Measurements from ENCODE around the gene SFT2D2. TPM values are rescaled to one million over a fixed set of nuclear protein-coding genes. Genes with fewer than 3 reads are reported as not detected.

The SFT2D2 gene
- total RNA-seq, 2 experiments from 2014 or later, result 32.7 to 32.8 TPM

DNA sequence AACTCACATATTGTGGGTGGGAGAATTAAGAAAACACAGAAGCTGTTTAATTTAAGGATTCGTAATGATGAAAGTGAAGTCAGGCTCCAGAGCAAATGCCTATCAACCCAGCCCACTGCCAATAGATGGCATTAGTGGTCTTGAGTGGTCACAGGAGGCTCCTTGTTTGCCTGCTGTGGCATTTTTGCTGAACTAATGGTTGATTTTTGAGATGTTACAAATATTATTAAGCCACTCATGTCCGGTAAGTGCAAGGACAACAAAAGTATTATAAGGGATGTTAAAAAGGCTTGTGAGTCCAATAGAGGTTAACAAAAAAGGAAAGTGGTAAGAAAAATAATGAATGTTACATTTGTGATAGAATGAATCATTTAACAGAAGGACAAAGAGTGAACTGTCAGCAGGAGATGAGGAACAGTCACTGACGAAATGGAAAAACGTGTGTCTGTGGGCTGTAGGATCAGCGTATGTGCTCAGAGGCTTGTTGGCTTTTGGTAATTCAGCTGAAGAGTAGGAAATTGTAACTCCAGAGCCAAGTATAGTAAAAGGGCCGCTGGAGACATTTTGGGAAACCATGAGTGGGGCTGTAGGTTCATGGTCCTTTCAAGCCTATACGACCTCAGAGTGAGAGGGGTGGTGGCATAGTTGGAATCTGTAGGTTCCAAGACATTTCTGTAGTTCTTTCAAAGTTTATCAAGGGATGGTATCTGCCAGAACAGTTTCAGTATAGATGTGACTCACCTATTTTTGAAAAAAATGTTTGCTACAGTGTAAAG, 11.2 kb downstream of the SFT2D2 start:
- Mint-ChIP-seq H3K27me3 (no peaks in the 10 kb centered on the region), H3K4me1 (peaks cover 38% of the 10 kb centered on the region), H3K4me3 (no peak overlapping the region), H3K27ac (peak overlapping the region; percentile 16), H3K36me3 (peaks cover 54% of the 10 kb centered on the region), H3K9me3 (no peaks in the 10 kb centered on the region)
- no peak for DNase-seq

- Mint-ChIP-seq H3K9me3 (no peaks in the 10 kb centered on the region), H3K27ac (no peak overlapping the region), H3K36me3 (peaks cover 52% of the 10 kb centered on the region), H3K4me1 (peaks cover 20% of the 10 kb centered on the region), H3K4me3 (no peak overlapping the region), H3K27me3 (no peaks in the 10 kb centered on the region)
- no peak for DNase-seq
These were observed 17.4 kb downstream of the SFT2D2 start for GRCh38 chr1:168243198-168243597.

- peaks cover 57% of the 10 kb centered on the region for H3K36me3 Mint-ChIP-seq
- no peaks in the 10 kb centered on the region for H3K9me3 Mint-ChIP-seq
- no peak overlapping the region for H3K27ac Mint-ChIP-seq
- no peak for DNase-seq
- peaks cover 25% of the 10 kb centered on the region for H3K4me1 Mint-ChIP-seq
- H3K4me3 Mint-ChIP-seq, result no peak overlapping the region
- H3K27me3 Mint-ChIP-seq, result no peaks in the 10 kb centered on the region
These were observed 17.9 kb downstream of the SFT2D2 start for GRCh38 chr1:168243636-168244212.

DNA sequence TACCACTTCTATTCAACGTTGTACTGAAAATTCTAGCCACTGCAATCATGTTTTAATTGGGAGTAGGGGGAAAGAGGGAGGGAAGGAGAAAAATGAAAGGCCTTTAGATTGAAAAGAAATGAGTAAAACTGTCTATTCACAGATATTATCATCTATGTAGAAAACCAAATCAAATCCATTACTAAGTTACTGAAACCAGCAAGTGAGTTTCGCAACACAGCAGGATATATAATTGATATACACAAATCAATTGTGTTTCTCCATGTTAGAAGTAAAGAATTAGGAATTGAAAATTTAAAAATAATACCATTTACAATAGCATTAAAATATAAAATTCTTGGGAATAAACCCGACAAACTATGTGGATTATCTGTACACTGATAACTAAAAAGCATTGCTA, 19.2 kb downstream of the SFT2D2 start:
- Mint-ChIP-seq H3K4me1 (peaks cover 27% of the 10 kb centered on the region), H3K9me3 (no peaks in the 10 kb centered on the region), H3K36me3 (peaks cover 62% of the 10 kb centered on the region), H3K27ac (no peak overlapping the region), H3K27me3 (no peaks in the 10 kb centered on the region), H3K4me3 (no peak overlapping the region)
- DNase-seq, result no peak

DNA sequence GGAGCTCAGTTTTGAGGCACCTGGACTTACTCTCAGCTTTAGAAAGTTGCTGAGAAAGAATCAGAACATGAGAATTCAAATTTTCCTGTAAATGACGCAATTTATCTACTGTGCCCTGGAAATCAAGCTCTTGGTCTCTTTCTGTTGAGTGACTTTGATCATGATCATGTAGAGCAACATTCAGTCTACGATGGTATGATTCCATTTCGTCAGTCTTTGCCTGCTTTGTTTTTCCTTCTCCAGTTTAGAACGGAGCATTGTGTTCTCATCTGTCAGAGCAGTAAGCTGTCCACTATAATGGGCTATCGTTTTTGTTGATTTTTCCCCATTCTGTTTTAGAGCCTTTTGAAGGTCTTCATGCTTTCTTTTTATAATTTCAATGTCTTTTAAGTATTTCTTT, 20.7 kb downstream of the SFT2D2 start:
- no peaks in the 10 kb centered on the region for H3K27me3 Mint-ChIP-seq
- DNase-seq, result no peak
- H3K27ac Mint-ChIP-seq, result no peak overlapping the region
- peaks cover 62% of the 10 kb centered on the region for H3K36me3 Mint-ChIP-seq
- H3K4me1 Mint-ChIP-seq, result peaks cover 28% of the 10 kb centered on the region
- H3K9me3 Mint-ChIP-seq, result no peaks in the 10 kb centered on the region
- no peak overlapping the region for H3K4me3 Mint-ChIP-seq

DNA sequence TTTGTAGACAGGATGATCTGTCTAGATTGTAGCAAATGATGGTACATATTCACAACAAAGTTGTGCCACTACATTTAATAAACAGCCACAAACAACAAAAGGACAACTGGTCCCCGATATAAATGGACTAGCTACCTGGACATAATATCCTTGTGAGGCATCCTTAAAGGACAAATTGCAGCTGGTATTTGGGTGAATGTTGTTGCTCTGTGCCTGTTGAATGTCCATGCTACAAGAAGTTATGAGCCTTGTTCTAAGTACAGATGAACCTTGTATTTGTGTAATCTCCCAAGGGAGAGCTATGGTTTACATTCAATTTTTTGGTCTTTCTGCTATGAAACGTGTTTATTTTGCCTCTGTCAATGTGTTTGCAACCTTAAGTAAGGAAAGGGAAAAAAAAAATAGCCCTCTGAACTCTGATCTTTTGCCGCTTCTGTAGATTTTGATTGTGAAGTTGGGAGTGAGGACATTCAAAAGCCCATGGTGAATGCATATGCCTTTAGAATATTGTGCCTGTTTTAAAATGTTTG, 26.5 kb downstream of the SFT2D2 start:
- Mint-ChIP-seq H3K9me3 (peaks cover 13% of the 10 kb centered on the region), H3K4me3 (no peak overlapping the region), H3K27ac (no peak overlapping the region), H3K36me3 (peaks cover 62% of the 10 kb centered on the region), H3K27me3 (no peaks in the 10 kb centered on the region), H3K4me1 (peaks cover 19% of the 10 kb centered on the region)
- no peak for DNase-seq

DNA sequence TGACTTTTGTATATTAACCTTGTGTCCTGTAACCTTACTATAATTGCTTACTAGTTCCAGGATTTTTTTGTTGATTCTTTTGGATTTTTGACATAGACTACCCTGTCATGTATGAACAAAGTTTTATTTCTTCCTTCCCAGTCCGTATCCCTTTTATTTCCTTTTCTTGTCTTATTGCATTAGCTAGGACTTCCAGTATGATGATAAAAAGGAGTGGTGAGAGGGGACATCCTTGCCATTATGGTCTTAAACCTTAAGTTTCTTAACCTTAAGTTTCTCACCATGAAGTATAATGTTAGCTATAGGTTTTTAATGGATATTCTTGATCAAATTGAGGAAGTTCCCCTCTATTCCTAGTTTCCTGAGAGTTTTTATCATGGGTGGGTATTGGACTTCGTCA, 30.4 kb downstream of the SFT2D2 start:
- Mint-ChIP-seq H3K27ac (no peak overlapping the region), H3K4me1 (peaks cover 8% of the 10 kb centered on the region)

GRCh38 chr1:168257397-168257796, 31.6 kb downstream of the SFT2D2 start:
- peaks cover 49% of the 10 kb centered on the region for H3K36me3 Mint-ChIP-seq
- no peak overlapping the region for H3K27ac Mint-ChIP-seq
- H3K4me1 Mint-ChIP-seq, result peaks cover 8% of the 10 kb centered on the region
- H3K9me3 Mint-ChIP-seq, result peaks cover 13% of the 10 kb centered on the region
- no peaks in the 10 kb centered on the region for H3K27me3 Mint-ChIP-seq
- DNase-seq, result no peak
- no peak overlapping the region for H3K4me3 Mint-ChIP-seq

More for the DNA sequence above, 30.4 kb downstream of the SFT2D2 start:
- H3K27me3 Mint-ChIP-seq, result no peaks in the 10 kb centered on the region
- peaks cover 13% of the 10 kb centered on the region for H3K9me3 Mint-ChIP-seq
- no peak for DNase-seq
- H3K4me3 Mint-ChIP-seq, result no peak overlapping the region
- H3K36me3 Mint-ChIP-seq, result peaks cover 45% of the 10 kb centered on the region

GRCh38 chr1:168259567-168259966, 33.8 kb downstream of the SFT2D2 start:
- Mint-ChIP-seq H3K9me3 (peaks cover 15% of the 10 kb centered on the region), H3K36me3 (peaks cover 54% of the 10 kb centered on the region), H3K4me3 (no peak overlapping the region), H3K4me1 (peaks cover 7% of the 10 kb centered on the region), H3K27ac (no peak overlapping the region), H3K27me3 (no peaks in the 10 kb centered on the region)
- no peak for DNase-seq

DNA sequence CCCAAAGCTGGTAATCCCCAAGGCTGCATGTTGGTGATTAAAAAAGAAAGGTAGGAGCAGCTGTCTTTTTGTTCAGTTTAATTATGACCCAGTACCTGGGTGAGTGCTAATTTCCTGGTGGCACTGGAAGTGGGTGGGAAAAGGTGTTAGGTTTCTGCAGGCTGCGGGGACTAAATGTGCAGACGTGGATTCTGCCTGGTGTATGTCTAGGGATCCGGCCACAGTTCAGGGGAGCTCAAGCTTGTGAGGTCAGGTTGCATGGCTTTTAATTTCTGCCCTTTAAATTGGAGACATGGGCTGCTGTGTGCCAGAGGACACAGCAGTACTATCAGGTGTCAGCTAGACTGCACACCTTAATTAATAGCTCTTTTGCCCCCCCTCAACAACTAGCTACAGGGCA, 34.6 kb downstream of the SFT2D2 start:
- H3K27me3 Mint-ChIP-seq, result no peaks in the 10 kb centered on the region
- H3K27ac Mint-ChIP-seq, result no peak overlapping the region
- no peak for DNase-seq
- no peak overlapping the region for H3K4me3 Mint-ChIP-seq
- H3K4me1 Mint-ChIP-seq, result peaks cover 7% of the 10 kb centered on the region
- H3K9me3 Mint-ChIP-seq, result peaks cover 13% of the 10 kb centered on the region
- H3K36me3 Mint-ChIP-seq, result peaks cover 47% of the 10 kb centered on the region

- Mint-ChIP-seq H3K4me1 (peaks cover 7% of the 10 kb centered on the region), H3K4me3 (no peak overlapping the region), H3K27me3 (no peaks in the 10 kb centered on the region), H3K9me3 (peaks cover 6% of the 10 kb centered on the region), H3K27ac (no peak overlapping the region), H3K36me3 (peaks cover 37% of the 10 kb centered on the region)
- DNase-seq, result no peak
These were observed 35.6 kb downstream of the SFT2D2 start for GRCh38 chr1:168261390-168261789.

DNA sequence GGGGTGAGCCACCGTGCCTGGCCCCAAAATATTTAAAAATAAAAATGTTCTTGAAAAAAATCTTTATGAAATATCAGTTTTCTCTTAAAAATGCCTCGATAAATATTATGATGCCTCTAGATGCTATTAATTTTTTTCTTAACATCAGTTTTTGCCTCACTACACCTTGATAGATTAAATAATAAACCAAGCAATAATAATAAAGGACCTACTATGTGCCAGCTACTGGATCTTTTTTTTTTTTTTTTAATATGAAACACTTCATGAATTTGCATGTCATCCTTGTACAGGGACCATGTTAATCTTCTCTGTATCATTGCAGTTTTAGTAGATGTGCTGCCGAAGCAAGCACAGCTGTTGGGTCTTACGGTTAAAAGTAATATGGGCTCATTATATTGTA, 37.3 kb downstream of the SFT2D2 start:
- Mint-ChIP-seq H3K27ac (no peak overlapping the region), H3K9me3 (peaks cover 2% of the 10 kb centered on the region), H3K27me3 (no peaks in the 10 kb centered on the region), H3K4me1 (peaks cover 7% of the 10 kb centered on the region), H3K36me3 (peaks cover 23% of the 10 kb centered on the region), H3K4me3 (no peak overlapping the region)
- no peak for DNase-seq

DNA sequence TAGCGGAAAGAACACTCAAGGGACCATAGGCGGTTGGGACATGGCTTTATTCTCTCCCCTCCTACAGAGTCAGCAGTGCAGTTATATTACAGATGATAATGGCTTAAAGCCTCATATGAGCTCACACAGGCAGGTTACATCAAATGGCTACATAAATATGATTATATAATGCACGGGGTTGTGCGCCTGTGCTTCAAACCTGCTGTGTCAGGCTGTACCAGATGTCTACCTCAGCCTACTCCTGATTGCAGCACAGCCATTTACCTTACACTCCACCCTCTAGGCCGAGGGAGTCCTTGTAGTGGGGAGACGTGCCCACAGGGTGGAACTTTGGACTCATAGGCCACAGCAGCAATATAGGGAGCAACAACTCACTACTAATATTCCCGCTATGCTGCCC, 38.5 kb downstream of the SFT2D2 start:
- Mint-ChIP-seq H3K9me3 (peaks cover 2% of the 10 kb centered on the region), H3K27ac (no peak overlapping the region), H3K27me3 (no peaks in the 10 kb centered on the region), H3K36me3 (peaks cover 19% of the 10 kb centered on the region), H3K4me3 (no peak overlapping the region), H3K4me1 (peaks cover 7% of the 10 kb centered on the region)
- DNase-seq, result no peak

DNA sequence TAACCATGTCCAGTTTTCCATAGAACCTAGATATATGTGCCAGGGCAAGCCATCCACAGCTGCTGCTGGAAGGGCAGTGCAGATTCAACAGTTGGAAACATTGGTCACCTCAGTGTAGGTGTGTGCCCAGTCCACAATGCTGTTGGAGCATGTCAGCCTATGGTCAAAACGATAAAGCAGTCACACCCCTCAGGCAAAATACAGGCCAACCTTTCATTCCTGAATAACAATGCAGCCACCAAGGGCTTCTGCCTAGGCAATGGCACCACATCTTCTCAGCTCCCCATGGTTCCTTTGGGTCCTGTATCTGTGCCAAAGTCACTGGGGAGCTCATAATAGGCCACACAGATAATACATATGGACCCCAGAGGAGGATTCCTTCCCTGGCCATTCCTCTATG, 39.8 kb downstream of the SFT2D2 start:
- DNase-seq, result no peak
- Mint-ChIP-seq H3K4me3 (no peak overlapping the region), H3K9me3 (peaks cover 2% of the 10 kb centered on the region), H3K36me3 (peaks cover 26% of the 10 kb centered on the region), H3K4me1 (peaks cover 4% of the 10 kb centered on the region), H3K27ac (no peak overlapping the region), H3K27me3 (no peaks in the 10 kb centered on the region)

DNA sequence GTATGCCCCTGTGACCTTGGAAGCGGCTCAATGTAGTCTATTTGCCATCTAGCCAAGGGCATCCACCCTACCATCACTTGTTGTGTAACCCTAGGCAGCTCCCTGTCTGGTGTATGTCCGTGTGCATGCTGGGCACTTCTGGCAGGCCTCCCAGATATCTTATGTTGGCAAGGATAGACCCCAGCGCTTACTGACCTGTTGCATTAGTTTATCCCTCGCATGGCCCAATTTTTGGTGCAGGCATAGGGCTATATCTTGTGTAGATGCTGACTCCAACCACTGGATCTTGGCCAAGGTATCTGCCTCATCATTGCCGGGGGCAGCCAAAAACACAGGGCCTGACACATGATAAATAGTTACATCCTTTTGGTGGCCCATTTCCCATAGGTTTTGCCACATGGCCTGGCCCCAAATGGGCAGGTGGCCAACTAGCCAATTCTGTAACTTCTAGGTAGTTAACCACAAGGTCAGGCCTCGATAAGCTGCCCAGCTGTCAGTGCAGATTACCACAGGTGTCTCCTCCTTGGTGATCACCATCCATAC, 40.9 kb downstream of the SFT2D2 start:
- H3K36me3 Mint-ChIP-seq, result peaks cover 26% of the 10 kb centered on the region
- DNase-seq, result no peak
- H3K9me3 Mint-ChIP-seq, result peaks cover 4% of the 10 kb centered on the region
- no peaks in the 10 kb centered on the region for H3K27me3 Mint-ChIP-seq
- no peak overlapping the region for H3K4me3 Mint-ChIP-seq
- no peak overlapping the region for H3K27ac Mint-ChIP-seq
- no peaks in the 10 kb centered on the region for H3K4me1 Mint-ChIP-seq
